SK-N-SH (cell line): ENCODE results near the gene FYN. TPM values are rescaled to one million over a fixed set of nuclear protein-coding genes. Genes with fewer than 3 reads are reported as not detected.

Experiments
- CTCF ChIA-PET: fragments of 300-600, 350-600 bp; formaldehyde crosslinking; extraction: SDS; loops from one replicate; lab custom pipeline; 2021; lab: Yijun Ruan, JAX
- POLR2A ChIA-PET: fragments of 350-600 bp; sonication (Branson Sonifier 250); formaldehyde crosslinking; extraction: SDS; loops from one replicate; lab custom pipeline; 2020; ENCODE audit warnings: antibody characterized with exemption, inconsistent platforms; lab: Yijun Ruan, JAX
- DNase-seq: peaks from one replicate; pipeline ENCODE4 v3.0.0; 2012
- H2AFZ ChIP-seq: fragments of 200-600 bp; sonication (generic); 2 replicates; pipeline ENCODE4 v1.8.1; 2016; ENCODE audit warnings: antibody characterized with exemption, mild to moderate bottlenecking, low read depth
- H3F3A ChIP-seq: fragments of 200-600 bp; sonication (generic); replicated peaks from 2 replicates; pipeline ENCODE3; 2016; ENCODE audit warnings: antibody characterized with exemption, mild to moderate bottlenecking; ENCODE audit not compliant: insufficient read depth
- H3K27ac ChIP-seq, 2 experiments: fragments of 200-500 bp in 1 of 2; fragments of 200-600 bp in 1 of 2; sonication (Bioruptor generic) in 1 of 2; sonication (generic), shearing (Covaris generic) in 1 of 2; 2 replicates each; pipeline versions ENCODE4 v1.5.1 to v1.6.1; 2014 to 2016; ENCODE audit warnings: low read depth in 2 of 2, inconsistent platforms in 1 of 2, low read length in 1 of 2, mild to moderate bottlenecking in 1 of 2, mixed read lengths in 1 of 2
- H3K27me3 ChIP-seq: fragments of 200-600 bp; sonication (generic), shearing (Covaris generic); 2 replicates; pipeline ENCODE4 v1.6.1; 2016; ENCODE audit warnings: mixed run types; ENCODE audit not compliant: insufficient read depth
- H3K36me3 ChIP-seq, 2 experiments: fragments of 200-500 bp in 1 of 2; fragments of 200-600 bp in 1 of 2; sonication (Bioruptor generic) in 1 of 2; sonication (generic) in 1 of 2; replicated peaks in 1 of 2; 2 replicates each; pipeline versions ENCODE3 to v1.5.1; 2014 to 2016; ENCODE audit warnings: low read length in 1 of 2, mild to moderate bottlenecking in 1 of 2; ENCODE audit not compliant: insufficient read depth in 2 of 2, control insufficient read depth in 1 of 2
- H3K4me1 ChIP-seq, 2 experiments: fragments of 200-500 bp in 1 of 2; fragments of 200-600 bp in 1 of 2; sonication (Bioruptor generic) in 1 of 2; sonication (generic), shearing (Covaris generic) in 1 of 2; 2 replicates each; pipeline versions ENCODE4 v1.5.1 to v1.6.1; 2014 to 2016; ENCODE audit warnings: low read depth in 1 of 2, low read length in 1 of 2, mixed run types in 1 of 2; ENCODE audit not compliant: insufficient read depth in 2 of 2, control insufficient read depth in 1 of 2
- H3K4me2 ChIP-seq: fragments of 200-600 bp; sonication (generic), shearing (Covaris generic); 2 replicates; pipeline ENCODE4 v1.6.1; 2017; ENCODE audit warnings: mixed run types
- H3K4me3 ChIP-seq, 2 experiments: fragments of 200-500 bp in 1 of 2; fragments of 200-600 bp in 1 of 2; sonication (Bioruptor generic) in 1 of 2; sonication (generic), shearing (Covaris generic) in 1 of 2; 2 replicates each; pipeline versions ENCODE4 v1.5.1 to v1.8.1; 2014 to 2016; ENCODE audit warnings: low read depth in 2 of 2, inconsistent platforms in 1 of 2, low read length in 1 of 2, mild to moderate bottlenecking in 1 of 2, mixed read lengths in 1 of 2, moderate library complexity in 1 of 2
- H3K79me2 ChIP-seq: fragments of 200-600 bp; sonication (generic); 2 replicates; pipeline ENCODE4 v1.8.1; 2017; ENCODE audit warnings: mild to moderate bottlenecking; ENCODE audit not compliant: insufficient read depth
- H3K9ac ChIP-seq: fragments of 200-600 bp; sonication (generic); 2 replicates; pipeline ENCODE4 v1.6.1; 2017; ENCODE audit warnings: mixed run types
- H3K9me2 ChIP-seq: fragments of 200-600 bp; sonication (generic); 2 replicates; pipeline ENCODE4 v1.6.1; 2017; ENCODE audit warnings: mixed run types
- H3K9me3 ChIP-seq: fragments of 200-600 bp; sonication (generic); 2 replicates; pipeline ENCODE4 v1.6.1; 2017; ENCODE audit warnings: mixed run types, mild to moderate bottlenecking, moderate library complexity
- H4K20me1 ChIP-seq: fragments of 200-600 bp; sonication (generic); 2 replicates; pipeline ENCODE4 v1.6.1; 2017; ENCODE audit warnings: mild to moderate bottlenecking, mixed run types; ENCODE audit not compliant: insufficient read depth
- ELF1 ChIP-seq: IDR thresholded peaks from 2 replicates; pipeline ENCODE4 v1.4.0; 2012
- EZH2phosphoT487 ChIP-seq: fragments of 200-600 bp; sonication (generic); IDR thresholded peaks from 2 replicates; pipeline ENCODE4 v1.6.1; 2017; ENCODE audit warnings: low read depth, mixed run types, mild to moderate bottlenecking, antibody characterized with exemption, moderate library complexity, borderline replicate concordance
- FOXM1 ChIP-seq: IDR thresholded peaks from 2 replicates; pipeline ENCODE4 v1.4.0; 2012; ENCODE audit warnings: low read depth, mild to moderate bottlenecking
- GABPA ChIP-seq: IDR thresholded peaks from 2 replicates; pipeline ENCODE4 v1.4.0; 2012; ENCODE audit warnings: low read depth, mild to moderate bottlenecking
- MXI1 ChIP-seq: IDR thresholded peaks from 2 replicates; pipeline ENCODE4 v1.6.1; 2012; ENCODE audit warnings: mild to moderate bottlenecking, low read depth, low read length, improper control_type of control experiment
- NFIC ChIP-seq: IDR thresholded peaks from 2 replicates; pipeline ENCODE4 v1.4.0; 2012; ENCODE audit warnings: borderline replicate concordance
- NRF1 ChIP-seq: IDR thresholded peaks from 2 replicates; pipeline ENCODE4 v1.6.1; 2012; ENCODE audit warnings: low read depth, mild to moderate bottlenecking, low read length
- RCOR1 ChIP-seq: fragments of 150-350 bp; IDR thresholded peaks from 2 replicates; pipeline ENCODE4 v1.6.1; 2017; ENCODE audit warnings: antibody characterized with exemption, low read length
- RFX5 ChIP-seq: IDR thresholded peaks from 2 replicates; pipeline ENCODE4 v1.6.1; 2012; ENCODE audit warnings: mild to moderate bottlenecking, improper control_type of control experiment, low read length
- RXRA ChIP-seq: IDR thresholded peaks from 2 replicates; pipeline ENCODE4 v1.4.0; 2012; ENCODE audit warnings: low read depth, mild to moderate bottlenecking, borderline replicate concordance
- TAF1 ChIP-seq: IDR thresholded peaks from 2 replicates; pipeline ENCODE4 v1.6.1; 2012; ENCODE audit warnings: low read depth, mild to moderate bottlenecking, low read length, moderate library complexity, borderline replicate concordance
- TEAD4 ChIP-seq: IDR thresholded peaks from 2 replicates; pipeline ENCODE4 v1.4.0; 2012; ENCODE audit warnings: mild to moderate bottlenecking, borderline replicate concordance; ENCODE audit not compliant: insufficient read depth
- WGBS: methylation state at CpG from one replicate; pipeline ENCODE4 v1.1.6; 2017; ENCODE audit warnings: low lambda C conversion rate; 5-methylcytosine and 5-hydroxymethylcytosine counted together
- polyA plus RNA-seq, 3 experiments: library from polyadenylated mRNA; depleted of rRNA; stranded (reverse); fragments of >200 nt; gene quantifications; 2 replicates each; pipeline ENCODE4 v1.2.3, GENCODE V29; 2012
- TF ChIP-seq, protein P1 (sequence below): fragments of 150-350 bp; IDR thresholded peaks from 2 replicates; pipeline ENCODE4 v1.6.1; 2016; ENCODE audit warnings: mild to moderate bottlenecking, low read depth, low read length
- TF ChIP-seq, protein P2 (sequence below): IDR thresholded peaks from 2 replicates; pipeline ENCODE4 v1.4.0; 2012; ENCODE audit warnings: low read depth
- TF ChIP-seq, protein P3 (sequence below): IDR thresholded peaks from 2 replicates; pipeline ENCODE4 v1.4.0; 2012; ENCODE audit warnings: low read depth, borderline replicate concordance
- TF ChIP-seq, protein P4 (sequence below): fragments of 150-350 bp; IDR thresholded peaks from 2 replicates; pipeline ENCODE4 v1.6.1; 2017; ENCODE audit warnings: antibody characterized with exemption, low read length, low read depth, borderline replicate concordance
- TF ChIP-seq, protein P5 (sequence below): IDR thresholded peaks from 2 replicates; pipeline ENCODE4 v1.4.0; 2012; ENCODE audit warnings: low read depth, borderline replicate concordance
- TF ChIP-seq, protein P6 (sequence below): fragments of 200-600 bp; sonication (generic); IDR thresholded peaks from 2 replicates; pipeline ENCODE4 v1.6.1; 2017; ENCODE audit warnings: antibody characterized with exemption, mild to moderate bottlenecking, moderate library complexity

FYN gene
- polyA plus RNA-seq, 1 of the 3 experiments (the other 2 are of a cell fraction), result 31.0 TPM

DNA sequence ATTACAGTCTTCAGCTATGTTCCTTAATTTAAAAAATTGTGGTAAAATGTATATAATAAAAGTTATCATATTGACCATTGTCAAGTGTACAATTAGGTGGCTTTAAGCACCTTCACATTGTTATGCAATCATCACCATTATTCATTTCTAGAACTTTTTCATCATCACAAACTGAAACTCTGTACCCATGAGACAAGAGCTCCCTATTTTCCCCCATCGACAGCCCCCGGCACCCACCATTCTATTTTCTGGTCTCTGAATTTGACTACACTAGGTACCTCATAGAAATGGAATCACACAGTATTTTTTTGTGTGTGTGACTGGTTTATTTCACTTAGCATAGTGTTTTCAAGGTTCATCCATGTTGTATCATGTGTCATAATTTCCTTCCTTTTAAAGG, 39.7 kb upstream of the FYN start:
- no peaks in the 10 kb centered on the region for H4K20me1 ChIP-seq
- ChIA-PET CTCF (interaction anchor here (1.2 kb wide), 1 partner anchor 8 kb away, joined by 3 read pairs; no protein-coding TSS in a partner anchor), POLR2A (no interaction called here)
- no peaks in the 10 kb centered on the region; a peak in 1 of 4 replicates for H3K4me1 ChIP-seq
- no peaks in the 10 kb centered on the region for H3F3A ChIP-seq
- no peak overlapping the region for H3K4me3 ChIP-seq
- no peaks in the 10 kb centered on the region for H3K27me3 ChIP-seq
- no peaks in the 10 kb centered on the region for H3K79me2 ChIP-seq
- TF ChIP-seq ELF1, result no peak
- TF ChIP-seq GABPA, result no peak
- TF ChIP-seq, protein P1, sequence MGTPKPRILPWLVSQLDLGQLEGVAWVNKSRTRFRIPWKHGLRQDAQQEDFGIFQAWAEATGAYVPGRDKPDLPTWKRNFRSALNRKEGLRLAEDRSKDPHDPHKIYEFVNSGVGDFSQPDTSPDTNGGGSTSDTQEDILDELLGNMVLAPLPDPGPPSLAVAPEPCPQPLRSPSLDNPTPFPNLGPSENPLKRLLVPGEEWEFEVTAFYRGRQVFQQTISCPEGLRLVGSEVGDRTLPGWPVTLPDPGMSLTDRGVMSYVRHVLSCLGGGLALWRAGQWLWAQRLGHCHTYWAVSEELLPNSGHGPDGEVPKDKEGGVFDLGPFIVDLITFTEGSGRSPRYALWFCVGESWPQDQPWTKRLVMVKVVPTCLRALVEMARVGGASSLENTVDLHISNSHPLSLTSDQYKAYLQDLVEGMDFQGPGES, result no peak
- no peak for TF ChIP-seq FOXM1
- TF ChIP-seq RCOR1, result no peak
- TF ChIP-seq MXI1, result no peak
- TF ChIP-seq NRF1, result no peak
- TF ChIP-seq TEAD4, result no peak
- no peak for TF ChIP-seq RXRA
- TF ChIP-seq, protein P2, sequence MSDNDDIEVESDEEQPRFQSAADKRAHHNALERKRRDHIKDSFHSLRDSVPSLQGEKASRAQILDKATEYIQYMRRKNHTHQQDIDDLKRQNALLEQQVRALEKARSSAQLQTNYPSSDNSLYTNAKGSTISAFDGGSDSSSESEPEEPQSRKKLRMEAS, result no peak
- TF ChIP-seq, protein P3, sequence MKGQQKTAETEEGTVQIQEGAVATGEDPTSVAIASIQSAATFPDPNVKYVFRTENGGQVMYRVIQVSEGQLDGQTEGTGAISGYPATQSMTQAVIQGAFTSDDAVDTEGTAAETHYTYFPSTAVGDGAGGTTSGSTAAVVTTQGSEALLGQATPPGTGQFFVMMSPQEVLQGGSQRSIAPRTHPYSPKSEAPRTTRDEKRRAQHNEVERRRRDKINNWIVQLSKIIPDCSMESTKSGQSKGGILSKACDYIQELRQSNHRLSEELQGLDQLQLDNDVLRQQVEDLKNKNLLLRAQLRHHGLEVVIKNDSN, result no peak
- no peak for TF ChIP-seq RFX5
- no peak for TF ChIP-seq TAF1
- TF ChIP-seq, protein P4, sequence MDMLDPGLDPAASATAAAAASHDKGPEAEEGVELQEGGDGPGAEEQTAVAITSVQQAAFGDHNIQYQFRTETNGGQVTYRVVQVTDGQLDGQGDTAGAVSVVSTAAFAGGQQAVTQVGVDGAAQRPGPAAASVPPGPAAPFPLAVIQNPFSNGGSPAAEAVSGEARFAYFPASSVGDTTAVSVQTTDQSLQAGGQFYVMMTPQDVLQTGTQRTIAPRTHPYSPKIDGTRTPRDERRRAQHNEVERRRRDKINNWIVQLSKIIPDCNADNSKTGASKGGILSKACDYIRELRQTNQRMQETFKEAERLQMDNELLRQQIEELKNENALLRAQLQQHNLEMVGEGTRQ, result no peak
- TF ChIP-seq, protein P5, sequence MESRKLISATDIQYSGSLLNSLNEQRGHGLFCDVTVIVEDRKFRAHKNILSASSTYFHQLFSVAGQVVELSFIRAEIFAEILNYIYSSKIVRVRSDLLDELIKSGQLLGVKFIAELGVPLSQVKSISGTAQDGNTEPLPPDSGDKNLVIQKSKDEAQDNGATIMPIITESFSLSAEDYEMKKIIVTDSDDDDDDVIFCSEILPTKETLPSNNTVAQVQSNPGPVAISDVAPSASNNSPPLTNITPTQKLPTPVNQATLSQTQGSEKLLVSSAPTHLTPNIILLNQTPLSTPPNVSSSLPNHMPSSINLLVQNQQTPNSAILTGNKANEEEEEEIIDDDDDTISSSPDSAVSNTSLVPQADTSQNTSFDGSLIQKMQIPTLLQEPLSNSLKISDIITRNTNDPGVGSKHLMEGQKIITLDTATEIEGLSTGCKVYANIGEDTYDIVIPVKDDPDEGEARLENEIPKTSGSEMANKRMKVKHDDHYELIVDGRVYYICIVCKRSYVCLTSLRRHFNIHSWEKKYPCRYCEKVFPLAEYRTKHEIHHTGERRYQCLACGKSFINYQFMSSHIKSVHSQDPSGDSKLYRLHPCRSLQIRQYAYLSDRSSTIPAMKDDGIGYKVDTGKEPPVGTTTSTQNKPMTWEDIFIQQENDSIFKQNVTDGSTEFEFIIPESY, result no peak
- TF ChIP-seq NFIC, result no peak
- TF ChIP-seq, protein P6, sequence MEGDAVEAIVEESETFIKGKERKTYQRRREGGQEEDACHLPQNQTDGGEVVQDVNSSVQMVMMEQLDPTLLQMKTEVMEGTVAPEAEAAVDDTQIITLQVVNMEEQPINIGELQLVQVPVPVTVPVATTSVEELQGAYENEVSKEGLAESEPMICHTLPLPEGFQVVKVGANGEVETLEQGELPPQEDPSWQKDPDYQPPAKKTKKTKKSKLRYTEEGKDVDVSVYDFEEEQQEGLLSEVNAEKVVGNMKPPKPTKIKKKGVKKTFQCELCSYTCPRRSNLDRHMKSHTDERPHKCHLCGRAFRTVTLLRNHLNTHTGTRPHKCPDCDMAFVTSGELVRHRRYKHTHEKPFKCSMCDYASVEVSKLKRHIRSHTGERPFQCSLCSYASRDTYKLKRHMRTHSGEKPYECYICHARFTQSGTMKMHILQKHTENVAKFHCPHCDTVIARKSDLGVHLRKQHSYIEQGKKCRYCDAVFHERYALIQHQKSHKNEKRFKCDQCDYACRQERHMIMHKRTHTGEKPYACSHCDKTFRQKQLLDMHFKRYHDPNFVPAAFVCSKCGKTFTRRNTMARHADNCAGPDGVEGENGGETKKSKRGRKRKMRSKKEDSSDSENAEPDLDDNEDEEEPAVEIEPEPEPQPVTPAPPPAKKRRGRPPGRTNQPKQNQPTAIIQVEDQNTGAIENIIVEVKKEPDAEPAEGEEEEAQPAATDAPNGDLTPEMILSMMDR, result no peak
- no peak for TF ChIP-seq EZH2phosphoT487
- H3K36me3 ChIP-seq, result no peaks in the 10 kb centered on the region
- H3K27ac ChIP-seq, result no peak overlapping the region
- no peaks in the 10 kb centered on the region for H3K9me2 ChIP-seq
- no peak for DNase-seq
- H3K9ac ChIP-seq, result no peak overlapping the region
- H3K4me2 ChIP-seq, result no peak overlapping the region
- WGBS, result 92% methylated on average over 2 of the region's 2 CpGs
- no peaks in the 10 kb centered on the region for H3K9me3 ChIP-seq
- H2AFZ ChIP-seq, result no peak overlapping the region
